CD14-positive monocyte (primary cell): ENCODE data around the gene KLHL22. TPM values are rescaled to one million over a fixed set of nuclear protein-coding genes. Genes with fewer than 3 reads are reported as not detected.

Experiments used
- DNase-seq, 3 donors: peaks; one replicate each; pipeline ENCODE4 v3.0.0-alpha.2; 2011 to 2022
- H2AFZ ChIP-seq: 2 replicates; pipeline ENCODE4 v1.6.0; 2012; ENCODE audit warnings: mild to moderate bottlenecking, low read depth, low read length, inconsistent platforms; ENCODE audit not compliant: insufficient read depth, poor library complexity, severe bottlenecking
- H3K27ac ChIP-seq, 2 donors: 1 replicate in 1 of 2; 2 replicates in 1 of 2; pipeline ENCODE4 v1.5.1; 2012 to 2013; ENCODE audit warnings: low read length in 2 of 2, control low read depth in 1 of 2, inconsistent platforms in 1 of 2, low read depth in 1 of 2, mild to moderate bottlenecking in 1 of 2
- H3K27me3 ChIP-seq, 2 donors: one replicate each; pipeline versions ENCODE4 v1.6.0 to v1.6.1; 2011 to 2013; ENCODE audit warnings: low read length in 2 of 2; ENCODE audit not compliant: control insufficient read depth in 2 of 2, insufficient read depth in 2 of 2
- H3K36me3 ChIP-seq, 2 donors: replicated peaks in 1 of 2; 1 replicate in 1 of 2; 2 replicates in 1 of 2; pipeline versions ENCODE4 v1.5.1 to v1.6.1; 2012 to 2013; ENCODE audit warnings: low read length in 2 of 2, control low read depth in 1 of 2, inconsistent platforms in 1 of 2, mild to moderate bottlenecking in 1 of 2; ENCODE audit not compliant: insufficient read depth in 2 of 2, control insufficient read depth in 1 of 2
- H3K4me1 ChIP-seq, 2 donors: 1 replicate in 1 of 2; 2 replicates in 1 of 2; pipeline versions ENCODE4 v1.5.1 to v1.6.1; 2012 to 2013; ENCODE audit warnings: low read length in 2 of 2, control low read depth in 1 of 2, inconsistent platforms in 1 of 2, mild to moderate bottlenecking in 1 of 2, moderate library complexity in 1 of 2; ENCODE audit not compliant: insufficient read depth in 2 of 2, control insufficient read depth in 1 of 2
- H3K4me2 ChIP-seq: replicated peaks from 2 replicates; pipeline ENCODE3; 2012; ENCODE audit warnings: low read length, moderate library complexity, mild to moderate bottlenecking; ENCODE audit not compliant: poor library complexity, severe bottlenecking; ENCODE audit errors: extremely low read depth
- H3K4me3 ChIP-seq, 3 experiments: fragments of 200-600 bp in 1 of 3; sonication (generic) in 1 of 3; replicated peaks in 1 of 3; 1 replicate in 2 of 3; 2 replicates in 1 of 3; pipeline ENCODE4 v1.5.1; 2011 to 2013; ENCODE audit warnings: low read length in 3 of 3, mild to moderate bottlenecking in 3 of 3, control low read depth in 2 of 3, low read depth in 2 of 3, inconsistent platforms in 1 of 3, moderate library complexity in 1 of 3
- H3K79me2 ChIP-seq: 2 replicates; pipeline ENCODE4 v1.6.0; 2012; ENCODE audit warnings: mild to moderate bottlenecking, control low read depth, inconsistent platforms, low read length, moderate library complexity; ENCODE audit not compliant: insufficient read depth
- H3K9ac ChIP-seq: 2 replicates; pipeline ENCODE4 v1.6.0; 2017; ENCODE audit warnings: low read length, mild to moderate bottlenecking; ENCODE audit not compliant: insufficient read depth, poor library complexity, severe bottlenecking
- H3K9me3 ChIP-seq, 2 donors: replicated peaks in 1 of 2; 1 replicate in 1 of 2; 2 replicates in 1 of 2; pipeline versions ENCODE4 v1.5.1 to v1.6.1; 2012 to 2013; ENCODE audit warnings: low read length in 2 of 2, control low read depth in 1 of 2; ENCODE audit not compliant: control insufficient read depth in 1 of 2, insufficient read depth in 1 of 2
- H4K20me1 ChIP-seq: 2 replicates; pipeline ENCODE4 v1.6.0; 2012; ENCODE audit warnings: mild to moderate bottlenecking, low read length, control low read depth, moderate library complexity; ENCODE audit not compliant: insufficient read depth
- H3K27ac Mint-ChIP-seq, 7 donors: one replicate each; pipeline ENCODE4 v1.8.0; 2020; ENCODE audit warnings: mild to moderate bottlenecking in 7 of 7, mixed read lengths in 7 of 7, moderate library complexity in 6 of 7, inconsistent platforms in 2 of 7
- H3K27me3 Mint-ChIP-seq, 3 donors: one replicate each; pipeline ENCODE4 v1.8.0; 2021 to 2022; ENCODE audit warnings: low read depth in 3 of 3, mild to moderate bottlenecking in 3 of 3, mixed read lengths in 3 of 3, moderate library complexity in 3 of 3, inconsistent platforms in 1 of 3
- H3K36me3 Mint-ChIP-seq, 2 donors: one replicate each; pipeline ENCODE4 v1.8.0; 2020; ENCODE audit warnings: mixed read lengths in 2 of 2, inconsistent platforms in 1 of 2, mild to moderate bottlenecking in 1 of 2
- H3K4me1 Mint-ChIP-seq: one replicate; pipeline ENCODE4 v1.8.0; 2020; ENCODE audit warnings: mild to moderate bottlenecking, mixed read lengths
- H3K4me3 Mint-ChIP-seq, 2 donors: one replicate each; pipeline ENCODE4 v1.8.0; 2020; ENCODE audit warnings: mild to moderate bottlenecking in 2 of 2, mixed read lengths in 2 of 2, moderate library complexity in 1 of 2
- H3K9me3 Mint-ChIP-seq, 7 donors: one replicate each; pipeline ENCODE4 v1.8.0; 2020 to 2022; ENCODE audit warnings: mixed read lengths in 7 of 7, mild to moderate bottlenecking in 6 of 7, moderate library complexity in 6 of 7, inconsistent platforms in 2 of 7
- CTCF ChIP-seq: fragments of 200-600 bp; IDR thresholded peaks from one replicate; pipeline ENCODE4 v1.8.0; 2022; ENCODE audit warnings: antibody characterized with exemption, mild to moderate bottlenecking
- WGBS: methylation state at CpG from one replicate; pipeline ENCODE4 v1.1.5; 2013; ENCODE audit warnings: missing lambda C conversion rate; ENCODE audit not compliant: insufficient coverage; 5-methylcytosine and 5-hydroxymethylcytosine counted together
- intact Hi-C, 2 donors: fragments of 100-400 bp; cut with micrococcal nuclease; formaldehyde crosslinking; loops; one replicate each; pipeline versions ENCODE4 v1.15.0 to v1.15.1; 2023
- polyA plus RNA-seq, 3 donors: library from polyadenylated mRNA; depleted of rRNA in 1 of 3; unstranded in 2 of 3; stranded (reverse) in 1 of 3; fragments of 300-500 nt in 2 of 3; fragments of >200 nt in 1 of 3; fragmentation: Illumina TruSeq in 2 of 3; gene quantifications; 1 replicate in 2 of 3; 2 replicates in 1 of 3; pipeline ENCODE4 v1.2.3, GENCODE V29; 2012 to 2021

The KLHL22 gene
- polyA plus RNA-seq, 3 donors = 7.8 to 15.6 (median 9.2) TPM

- TF ChIP-seq CTCF = no peak
- H3K36me3 Mint-ChIP-seq = peaks cover 41 to 54% of the 10 kb centered on the region in 2 donors
- peaks cover 33 to 41% of the 10 kb centered on the region in 2 donors for H3K4me1 ChIP-seq
Measured at GRCh38 chr22:20458530-20459151, 37.0 kb downstream of the KLHL22 start.

GRCh38 chr22:20457506-20458240 is 37.9 kb downstream of the KLHL22 start:
- H3K4me1 ChIP-seq = peaks cover 25 to 32% of the 10 kb centered on the region in 2 donors
- intact Hi-C loops = loop anchor here in 1 of 2 donors (2.0 kb wide), 1 partner anchor 39 kb away; no protein-coding TSS in a partner anchor
- over 99% methylated on average over 14 of the region's 15 CpGs for WGBS
- H3K27ac ChIP-seq = no peak overlapping the region
- no peak for DNase-seq
- no peak overlapping the region for H3K9ac ChIP-seq
- no peak overlapping the region for H3K4me2 ChIP-seq
- no peak for TF ChIP-seq CTCF
- no peaks in the 10 kb centered on the region for H3K9me3 Mint-ChIP-seq
- H3K79me2 ChIP-seq = no peaks in the 10 kb centered on the region
- peaks cover 19 to 35% of the 10 kb centered on the region in 2 donors for H3K36me3 ChIP-seq
- H3K4me3 Mint-ChIP-seq = no peak overlapping the region
- no peaks in the 10 kb centered on the region for H3K27me3 ChIP-seq
- no peak overlapping the region for H3K4me3 ChIP-seq
- H2AFZ ChIP-seq = no peak overlapping the region
- H3K27ac Mint-ChIP-seq = peak overlapping the region in 1 of 7 donors; percentile 35
- H3K4me1 Mint-ChIP-seq = peaks cover 27% of the 10 kb centered on the region
- H3K36me3 Mint-ChIP-seq = peaks cover 42 to 54% of the 10 kb centered on the region in 2 donors
- peaks cover 0 to 9% (median 1%) of the 10 kb centered on the region in 3 donors for H3K27me3 Mint-ChIP-seq
- no peaks in the 10 kb centered on the region for H4K20me1 ChIP-seq
- no peaks in the 10 kb centered on the region for H3K9me3 ChIP-seq

More at GRCh38 chr22:20458530-20459151, 37.0 kb downstream of the KLHL22 start:
- Histone ChIP-seq H4K20me1 (no peaks in the 10 kb centered on the region), H3K9me3 (no peaks in the 10 kb centered on the region), H3K79me2 (no peaks in the 10 kb centered on the region), H3K27ac (peak overlapping the region in 1 of 2 donors; percentile 26), H3K27me3 (no peaks in the 10 kb centered on the region), H3K36me3 (peaks cover 19 to 34% of the 10 kb centered on the region in 2 donors), H3K4me2 (no peak overlapping the region), H2AFZ (no peak overlapping the region), H3K4me3 (no peak overlapping the region), H3K9ac (no peak overlapping the region)
- Mint-ChIP-seq H3K27ac (peak overlapping the region in 1 of 7 donors; percentile 72), H3K4me3 (no peak overlapping the region), H3K27me3 (peaks cover 0 to 9% (median 1%) of the 10 kb centered on the region in 3 donors), H3K9me3 (no peaks in the 10 kb centered on the region), H3K4me1 (peaks cover 36% of the 10 kb centered on the region)
- DNase-seq = no peak
- intact Hi-C loops = no loop called here
- 92% methylated on average over 4 of the region's 8 CpGs for WGBS
